Stimulated activated CD4-positive, alpha-beta T cell treated with anti-CD3 and anti-CD28 coated beads, Interleukin-4, amount 100 ng/mL, for 24 hours (primary cell): ENCODE measurements around the gene EBF3.

Experiments used
- DNase-seq: peaks from one replicate; pipeline ENCODE4 v3.0.0-alpha.2; 2020

EBF3 gene

DNA sequence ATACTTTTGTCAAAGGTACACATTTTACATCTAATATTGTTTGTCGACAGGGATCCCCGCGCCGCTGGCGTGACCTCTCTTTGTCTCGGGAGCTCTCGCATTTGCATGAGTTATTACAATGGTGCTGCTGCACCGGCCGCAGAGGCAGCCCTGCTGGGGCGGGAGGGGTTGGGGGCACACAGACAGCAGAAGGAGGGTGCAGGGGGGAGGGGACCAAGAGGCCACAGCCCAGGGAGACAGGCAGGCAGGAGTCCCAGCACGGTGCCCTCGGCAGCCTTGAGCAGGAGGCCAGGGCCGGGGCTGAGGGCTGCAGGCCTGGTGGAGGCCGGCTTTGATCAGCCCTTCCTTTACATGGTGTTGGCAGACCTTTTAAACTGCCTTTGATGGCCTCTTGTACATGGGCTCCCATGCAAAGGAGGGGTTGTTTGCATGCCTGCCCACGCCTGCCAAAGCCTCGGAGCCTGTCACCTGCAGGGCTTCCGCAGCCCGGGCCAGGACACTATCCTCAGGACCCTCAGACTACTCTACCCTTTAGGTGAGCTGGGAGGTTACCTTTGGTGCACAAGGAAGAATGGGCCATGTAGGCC lies 95.5 kb downstream of the EBF3 start:
- no peak for DNase-seq

- no peak for DNase-seq
Observed at GRCh38 chr10:129867631-129868179, 96.4 kb downstream of the EBF3 start.

GRCh38 chr10:129866894-129867293 lies 97.2 kb downstream of the EBF3 start:
- DNase-seq: no peak

DNA sequence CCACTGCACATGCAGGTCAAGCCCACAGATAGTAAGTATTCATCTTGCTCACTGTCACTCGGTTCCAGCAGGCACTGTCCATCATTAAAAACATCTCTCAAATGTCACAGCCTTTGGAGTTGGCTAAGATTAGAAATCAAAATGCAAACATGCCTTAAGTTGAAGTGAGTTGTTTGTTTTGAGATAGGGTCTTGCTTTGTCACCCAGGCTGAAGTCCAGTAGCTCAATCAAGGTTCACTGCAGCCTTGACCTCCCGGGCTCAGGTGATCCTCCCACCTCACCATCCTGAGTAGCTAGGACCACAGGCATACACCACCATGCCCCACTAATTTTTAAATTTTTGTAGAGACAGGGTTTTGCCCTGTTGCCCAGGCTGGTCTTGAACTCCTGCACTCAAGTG lies 98.1 kb downstream of the EBF3 start:
- DNase-seq: no peak

DNA sequence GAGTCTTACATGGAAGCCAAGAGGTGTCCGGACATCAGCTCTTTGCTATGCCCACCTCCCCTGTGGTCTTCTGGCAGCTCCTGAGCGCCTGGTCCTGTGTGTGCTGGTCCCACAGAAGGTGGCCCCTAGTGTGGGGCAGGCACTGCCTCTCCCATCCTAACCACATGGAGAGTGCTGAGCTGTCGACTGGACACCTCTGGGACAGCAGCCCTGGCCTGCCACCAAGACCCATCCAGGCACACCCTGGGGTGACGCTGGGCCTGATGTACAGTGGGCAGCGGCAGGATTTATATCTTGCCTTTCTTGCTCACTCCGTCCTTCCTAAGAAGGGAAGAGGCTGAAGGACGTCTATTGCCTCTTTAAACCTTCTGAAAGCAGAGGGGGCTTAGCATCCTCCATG lies 98.7 kb downstream of the EBF3 start:
- no peak for DNase-seq

DNA sequence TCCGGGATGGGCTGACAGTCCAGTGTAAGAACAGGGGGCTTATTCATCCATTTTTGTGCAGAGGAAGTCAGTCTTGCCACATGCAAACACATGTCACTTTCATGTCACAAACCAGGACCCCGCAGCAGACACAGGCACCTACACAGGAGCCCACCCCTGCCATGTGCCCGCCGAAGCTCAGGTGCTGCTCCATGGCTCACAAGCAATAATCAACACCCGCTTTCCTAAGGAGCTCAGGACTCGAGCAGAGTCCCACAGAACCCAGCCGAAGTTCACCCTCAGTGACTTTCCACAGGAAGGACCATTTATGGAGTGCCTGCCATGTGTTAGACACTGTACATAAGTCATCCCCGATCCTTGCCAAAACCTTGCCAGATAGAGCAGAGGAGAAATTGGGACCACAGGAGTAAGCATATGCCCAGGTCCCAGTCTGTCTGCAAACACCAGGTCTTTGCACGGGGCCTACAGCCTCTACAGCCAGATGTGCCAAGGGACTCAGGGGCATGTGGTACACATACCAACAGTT lies 99.4 kb downstream of the EBF3 start:
- DNase-seq: no peak

- no peak for DNase-seq
Observed at GRCh38 chr10:129864082-129864481, 100.0 kb downstream of the EBF3 start.

DNA sequence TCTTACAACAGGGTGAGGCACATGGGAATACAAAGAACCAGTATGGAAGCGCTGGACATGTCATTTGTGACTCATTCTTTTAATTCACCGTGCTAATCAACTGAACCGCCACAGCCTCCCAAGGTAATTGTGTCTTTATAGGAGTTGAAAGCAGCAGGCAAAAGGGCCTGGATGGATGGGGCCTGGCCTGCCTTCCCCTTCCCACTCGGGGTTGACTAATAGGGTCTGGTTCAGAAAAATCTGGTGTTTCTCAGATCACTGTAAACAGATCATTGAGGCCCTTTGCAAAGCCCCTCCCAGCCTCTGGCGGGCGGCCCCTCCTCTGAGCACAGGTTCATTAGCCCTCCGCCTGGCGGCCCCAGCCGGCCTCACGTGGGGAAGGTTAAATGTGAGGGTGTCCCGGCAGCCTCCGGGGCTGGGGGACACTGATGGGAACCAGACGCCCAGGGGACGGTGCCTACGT lies 100.8 kb downstream of the EBF3 start:
- no peak for DNase-seq

- no peak for DNase-seq
Observed at GRCh38 chr10:129861776-129862531, 102.1 kb downstream of the EBF3 start.

DNA sequence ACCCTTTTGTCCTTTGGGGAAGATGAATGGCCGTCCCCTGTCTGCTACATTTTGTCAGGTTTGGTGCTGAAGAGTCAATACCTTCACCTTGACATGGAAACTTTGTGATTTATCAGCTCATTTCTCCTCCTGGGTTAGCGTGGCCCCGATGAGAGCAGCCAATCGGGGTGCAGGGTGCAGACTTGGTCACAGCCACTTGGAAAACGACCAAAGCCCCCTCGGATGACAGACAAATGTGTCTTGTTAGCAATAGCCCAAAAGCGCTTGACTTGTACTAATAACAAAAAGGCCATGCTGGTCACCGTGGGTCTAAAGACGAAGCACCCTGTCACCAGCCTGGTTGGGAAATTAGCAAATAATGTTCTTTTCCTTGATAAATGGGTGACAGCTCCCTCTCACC lies 103.7 kb downstream of the EBF3 start:
- DNase-seq: no peak

DNA sequence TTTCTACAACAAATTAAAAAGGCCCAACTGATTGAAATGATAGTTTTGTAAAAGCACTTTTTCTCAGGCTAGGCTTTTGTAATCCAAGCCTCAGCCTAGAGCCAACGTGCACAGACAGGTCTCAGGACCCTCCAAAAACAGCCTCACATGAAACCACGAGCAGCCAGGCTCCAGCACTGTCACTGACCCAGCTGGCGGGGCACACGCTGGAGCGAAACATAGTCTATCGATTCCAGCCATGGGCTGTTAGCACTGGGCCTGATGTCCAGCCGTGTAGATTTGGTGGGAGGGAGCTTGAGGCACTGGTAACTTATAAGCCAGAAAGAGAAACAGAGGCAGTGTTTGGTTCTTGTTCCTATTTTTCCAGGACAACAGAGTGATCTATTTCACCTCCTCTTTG lies 104.5 kb downstream of the EBF3 start:
- DNase-seq: no peak

DNA sequence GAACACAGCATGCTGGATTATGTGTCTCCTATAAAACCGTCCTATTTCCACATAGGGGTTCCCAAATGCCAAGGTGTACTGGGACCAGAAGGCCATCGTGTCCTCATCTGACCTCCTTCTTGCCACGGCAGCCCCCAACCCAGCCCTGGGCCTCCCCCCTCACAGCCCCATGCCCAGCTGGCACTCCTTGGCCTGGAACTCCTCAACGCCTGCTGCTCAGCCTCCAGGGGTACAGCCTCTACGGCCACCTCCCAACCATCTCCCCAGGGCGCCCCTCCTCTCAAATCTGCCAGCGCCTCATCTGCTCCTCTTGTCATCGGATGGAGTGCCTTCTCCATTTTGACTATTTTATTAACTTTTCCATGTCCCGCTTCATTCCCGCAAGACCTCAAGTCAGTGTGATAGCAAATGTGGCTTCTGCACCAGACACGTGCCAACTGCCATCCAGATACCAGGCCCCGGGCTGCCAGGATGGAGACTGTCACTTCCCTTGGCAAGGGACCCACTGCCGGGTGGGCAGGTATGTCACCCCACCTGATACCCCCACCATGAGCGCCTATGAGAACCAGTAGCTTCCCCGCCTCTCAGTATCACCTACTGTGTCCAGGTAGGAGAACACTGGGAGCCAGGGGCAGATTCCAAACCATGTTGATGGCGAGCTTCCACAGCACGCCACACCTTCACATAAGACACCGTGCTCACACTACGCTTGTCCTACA lies 106.7 kb downstream of the EBF3 start:
- no peak for DNase-seq

DNA sequence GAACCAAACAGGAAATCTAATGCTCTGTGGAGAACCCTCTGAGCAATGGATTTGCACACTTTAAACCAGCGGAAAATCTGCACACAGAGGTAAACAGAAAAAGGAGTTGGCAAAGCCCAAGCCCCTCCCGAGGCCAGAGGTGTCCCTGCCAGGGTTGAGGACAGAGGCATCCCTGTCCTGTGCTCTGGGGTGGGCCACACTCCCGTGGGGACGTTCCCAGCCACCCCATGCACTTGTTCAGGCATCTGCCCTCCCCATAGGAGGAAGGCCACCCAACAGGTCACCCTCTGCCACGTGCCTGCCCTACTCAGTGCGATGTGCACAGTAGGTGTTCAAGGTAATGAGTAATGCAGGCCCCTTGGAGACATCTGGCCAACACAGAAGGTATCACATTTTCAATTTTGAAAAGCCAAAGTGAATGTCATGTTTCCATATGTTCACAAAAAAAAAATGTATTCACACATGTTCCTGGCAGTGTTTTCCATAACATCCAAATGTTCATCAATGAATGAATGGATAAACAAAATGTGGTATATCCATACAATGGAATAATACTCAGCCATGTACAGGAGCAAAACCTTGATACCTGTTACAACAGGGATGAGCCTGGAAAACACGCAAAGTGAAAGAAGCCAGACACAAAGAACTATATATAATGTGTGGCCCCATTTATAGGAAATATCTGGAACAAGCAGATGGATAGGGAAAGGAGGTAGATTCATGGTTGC lies 108.1 kb downstream of the EBF3 start:
- no peak for DNase-seq

GRCh38 chr10:129854796-129855705 lies 109.0 kb downstream of the EBF3 start:
- DNase-seq: no peak

DNA sequence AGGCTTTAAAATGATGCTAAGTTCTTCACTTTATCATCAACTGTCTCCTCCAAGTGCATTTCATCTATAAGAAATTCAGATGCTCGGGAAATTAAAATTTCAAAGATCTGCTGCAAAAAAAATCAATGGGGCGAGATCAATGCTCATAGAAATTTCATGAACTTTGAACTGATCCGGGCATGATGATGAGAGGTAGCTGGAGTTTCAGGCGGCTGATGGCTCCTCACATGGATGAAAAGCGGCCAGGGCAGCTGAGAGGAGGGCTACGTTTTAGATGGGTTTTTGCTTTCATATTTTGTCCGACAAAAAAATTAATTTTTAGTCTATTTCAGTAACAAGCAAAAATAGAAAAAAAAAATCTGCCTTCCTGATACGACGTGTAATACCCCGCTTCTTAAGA lies 109.9 kb downstream of the EBF3 start:
- no peak for DNase-seq

GRCh38 chr10:129853562-129853903 lies 110.5 kb downstream of the EBF3 start:
- no peak for DNase-seq

DNA sequence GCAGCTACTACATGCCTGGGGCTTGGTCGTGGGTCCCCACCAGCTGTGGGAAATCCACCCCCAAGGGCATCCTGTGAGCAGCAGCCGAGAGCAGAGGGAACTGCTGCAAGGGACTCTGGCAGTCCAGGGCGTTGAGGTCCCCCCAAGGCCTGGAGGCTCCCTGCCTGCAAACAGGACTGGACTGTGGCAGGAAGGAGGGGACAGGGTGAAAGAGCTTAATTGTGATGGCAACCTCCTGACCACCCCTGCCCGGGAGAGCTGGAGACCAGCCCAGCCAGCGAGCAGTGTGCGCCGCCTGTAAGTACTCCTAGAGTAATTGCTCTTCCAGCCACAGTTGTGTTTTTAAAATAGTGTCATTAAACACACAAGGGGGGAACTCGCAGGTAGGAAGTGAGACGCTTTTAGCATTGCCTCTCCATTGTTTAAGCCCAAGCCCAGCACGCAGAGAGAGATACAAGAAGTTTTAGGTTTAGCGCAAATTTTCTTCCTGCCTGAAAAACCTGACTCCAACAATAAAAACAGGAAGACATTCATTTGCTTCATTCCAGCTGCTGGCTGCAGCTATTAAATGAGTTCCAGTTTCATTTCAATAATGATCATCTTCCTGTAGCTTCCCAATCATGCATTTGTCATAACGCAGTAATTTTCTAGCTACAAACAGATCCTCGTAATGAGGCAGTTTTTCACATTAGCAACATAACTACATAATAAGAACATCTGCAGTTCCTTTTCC lies 111.1 kb downstream of the EBF3 start:
- DNase-seq: no peak

DNA sequence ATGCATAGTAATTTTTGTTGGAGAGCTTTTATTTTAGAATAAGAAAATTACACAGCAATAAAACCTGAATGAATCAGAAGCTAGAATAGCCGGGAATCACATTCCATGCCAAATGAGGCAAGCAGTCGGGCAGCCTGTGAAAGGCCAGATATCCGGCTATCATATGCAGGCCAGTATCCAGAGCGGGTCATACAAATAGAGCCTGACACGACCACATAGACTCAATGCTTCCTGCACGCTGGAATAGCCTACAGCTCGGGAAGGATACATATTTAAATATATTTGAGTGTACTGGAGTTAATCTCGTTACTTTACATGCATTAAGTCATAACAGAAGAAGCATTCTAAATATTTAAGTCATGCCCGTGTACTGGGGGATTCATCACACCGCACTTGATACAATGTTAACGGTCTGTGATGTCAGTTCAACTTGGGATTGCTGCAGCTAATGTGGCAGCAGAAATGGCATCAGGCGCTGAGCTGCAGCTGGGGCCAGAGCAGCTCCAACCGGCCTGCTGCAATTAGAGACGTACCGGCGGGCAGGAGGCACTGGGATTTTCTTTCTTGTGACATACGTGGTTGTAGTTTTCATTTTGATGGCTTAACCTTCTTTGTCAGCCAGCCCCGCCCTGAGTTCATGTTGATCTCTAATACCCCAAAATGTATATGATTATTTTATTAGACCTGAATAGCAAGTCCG lies 112.0 kb downstream of the EBF3 start:
- DNase-seq: no peak

DNA sequence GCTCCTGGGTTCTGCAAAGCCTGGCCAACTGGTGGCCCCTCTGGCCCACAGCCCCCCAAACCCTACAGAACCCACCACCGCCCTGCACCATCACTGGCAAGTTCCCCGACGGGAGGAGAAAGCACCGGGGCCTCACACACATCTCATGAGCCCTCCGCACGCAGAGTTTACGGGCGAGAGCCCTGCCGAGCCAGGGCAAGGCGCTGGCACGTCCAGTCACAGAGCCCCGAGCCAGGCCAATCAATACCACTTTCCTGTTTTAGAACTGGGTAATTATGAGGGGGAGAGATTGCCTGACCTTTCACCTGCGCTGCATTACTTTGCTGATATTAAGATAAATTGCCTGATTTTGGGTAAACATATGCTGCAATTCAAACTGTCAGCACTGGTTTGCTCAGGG lies 113.3 kb downstream of the EBF3 start:
- DNase-seq: no peak

GRCh38 chr10:129850316-129850715 lies 113.8 kb downstream of the EBF3 start:
- no peak for DNase-seq

DNA sequence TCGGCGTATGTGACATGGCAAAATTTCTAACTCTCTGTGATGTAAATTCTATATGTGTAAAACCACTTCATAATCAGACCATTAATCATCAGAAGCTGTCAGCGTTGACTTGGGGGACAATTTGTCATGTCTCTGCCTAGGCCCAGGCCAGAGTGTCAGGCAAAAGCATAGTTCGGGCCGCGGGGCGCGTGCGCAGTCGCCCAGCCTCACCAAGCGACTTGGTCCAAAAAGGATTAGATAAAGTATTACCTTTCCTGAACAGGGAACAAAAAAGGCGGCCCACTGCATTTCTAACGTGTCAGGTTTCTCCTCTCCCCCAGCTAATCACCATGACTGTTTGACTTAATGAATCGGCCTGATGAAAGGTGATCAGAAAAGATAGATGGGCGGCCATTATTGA lies 114.2 kb downstream of the EBF3 start:
- no peak for DNase-seq
